HG03558 (cell line): Measurements from ENCODE around the gene TCP11.

Source experiments
- ATAC-seq: cut with Tn5 transposase; IDR thresholded peaks from one replicate; pipeline ENCODE4 v1.9.1; 2021; ENCODE audit warnings: moderate number of reproducible peaks; ENCODE audit not compliant: unreplicated experiment; ENCODE audit errors: extremely low read depth

The TCP11 gene

DNA sequence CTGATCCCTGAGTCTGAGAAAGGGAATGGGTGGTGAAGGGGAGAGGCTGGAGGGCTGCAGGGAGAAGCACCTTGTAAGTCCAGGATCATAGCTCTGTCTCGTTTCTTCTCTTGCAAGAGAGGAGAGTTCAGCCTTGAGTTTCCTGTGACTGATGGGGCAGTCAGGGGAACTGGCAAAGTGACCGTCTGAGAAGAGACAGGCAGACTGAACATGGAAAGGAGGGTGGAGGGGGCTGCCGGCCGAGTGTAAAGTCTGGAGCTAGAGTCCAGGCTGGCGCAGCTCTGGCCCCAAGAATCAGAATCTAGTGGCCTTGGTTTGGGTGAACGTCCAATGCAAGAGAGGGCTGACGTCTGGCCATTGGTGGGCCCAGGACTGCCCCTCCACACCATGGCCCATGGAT, 72.5 kb downstream of the TCP11 start:
- ATAC-seq, result no peak

DNA sequence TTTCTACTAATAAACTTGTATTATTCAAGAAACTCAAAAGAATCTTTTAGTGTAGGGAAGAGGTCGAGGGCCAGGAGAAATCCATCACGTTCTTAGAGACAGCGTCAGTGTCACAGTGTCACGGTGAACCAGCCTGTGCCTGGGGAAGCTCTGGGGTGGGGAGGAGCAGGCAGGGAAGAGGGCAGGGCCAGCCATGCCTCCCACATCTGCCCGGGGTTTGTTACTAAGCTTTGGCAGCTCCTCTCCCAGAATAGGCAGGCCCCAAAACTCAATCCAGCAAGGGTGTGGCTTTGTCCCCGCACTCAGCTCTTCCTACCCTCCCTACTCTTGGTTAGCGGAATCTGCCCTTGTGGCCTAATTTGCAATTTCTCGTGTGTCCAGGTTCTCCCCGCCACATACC, 72.9 kb downstream of the TCP11 start:
- ATAC-seq, result no peak
